ENCODE results near the gene MAGI2.
"Not testable (repeated sequence)": the region's sequence is repeated elsewhere in the genome, so short reads cannot be mapped to it uniquely, and the experiment has no call there.

Gene MAGI2

DNA sequence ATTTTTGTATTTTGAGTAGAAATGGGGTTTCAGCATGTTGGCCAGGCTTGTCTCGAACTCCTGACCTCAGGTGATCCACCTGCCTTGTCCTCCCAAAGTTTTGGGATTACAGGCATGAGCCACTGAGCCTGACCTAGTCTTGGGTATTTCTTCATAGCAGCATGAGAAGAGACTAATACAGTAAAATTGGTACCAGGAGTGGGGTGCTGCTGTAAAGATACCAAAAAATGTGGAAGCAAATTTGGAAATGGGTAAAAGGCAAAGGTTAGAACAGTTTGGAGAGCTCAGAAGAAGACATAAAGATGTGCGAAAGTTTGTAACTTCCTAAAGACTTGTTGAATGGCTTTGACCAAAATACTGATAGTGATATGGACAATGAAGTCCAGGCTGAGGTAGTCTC is 433.8 kb downstream of the MAGI2 start:
- not testable (repeated sequence) for DNase-seq

DNA sequence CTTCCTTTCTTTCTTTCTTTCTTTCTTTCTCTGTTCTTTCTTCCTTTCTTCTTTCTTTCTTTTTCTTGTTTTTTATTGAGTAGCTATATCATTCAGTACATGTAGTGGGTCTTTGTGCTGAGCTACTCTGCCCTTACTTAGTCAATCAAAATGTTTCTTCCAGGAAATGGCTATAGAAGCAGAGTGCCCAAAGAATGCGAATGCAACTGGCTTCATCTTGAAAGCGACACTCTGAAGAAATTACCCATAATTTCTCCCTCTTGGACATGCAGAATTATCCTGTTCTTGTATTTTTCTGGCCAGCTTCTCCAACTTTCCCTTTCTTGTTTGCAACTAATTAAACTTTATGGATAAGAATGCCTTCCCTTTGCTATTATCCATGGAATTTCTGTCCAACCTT is 441.5 kb downstream of the MAGI2 start:
- no peak for DNase-seq

DNA sequence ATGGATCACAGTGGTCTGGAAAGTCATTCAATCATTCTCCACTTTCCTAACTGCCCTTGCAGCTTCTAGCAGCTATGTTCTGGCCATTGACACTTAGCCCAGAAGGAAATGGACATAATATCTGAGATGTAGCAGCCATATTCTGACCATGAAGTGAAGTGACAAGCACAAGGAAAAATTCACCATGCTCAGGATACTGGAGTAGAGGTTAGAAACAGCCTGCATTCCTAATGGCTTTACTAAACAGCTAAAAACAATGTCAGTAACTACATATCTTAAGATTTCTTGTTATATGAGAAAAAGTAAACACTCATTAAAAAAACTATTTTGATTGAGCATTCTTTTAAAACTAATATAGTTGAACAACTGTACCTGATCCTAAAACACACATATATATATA is 443.8 kb downstream of the MAGI2 start:
- DNase-seq: no peak

DNA sequence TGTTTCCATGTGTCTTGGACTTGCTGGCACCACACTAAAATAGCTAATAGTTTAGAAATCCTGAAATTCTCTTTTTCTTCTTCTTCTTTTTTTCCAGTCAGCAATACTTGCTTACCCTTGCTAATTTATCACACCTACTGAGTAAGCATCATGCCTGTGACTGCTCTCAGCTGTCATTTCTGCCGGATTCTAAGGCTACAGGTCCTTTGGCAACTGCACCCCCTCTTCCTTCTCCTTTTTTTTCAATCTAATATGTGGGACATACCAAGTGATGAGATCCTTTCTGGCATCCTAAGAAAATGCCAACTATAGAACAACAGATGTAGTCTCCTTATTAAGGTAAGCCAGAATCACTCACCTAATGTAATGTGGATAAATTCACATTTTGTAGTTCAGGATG is 444.7 kb downstream of the MAGI2 start:
- DNase-seq: no peak

DNA sequence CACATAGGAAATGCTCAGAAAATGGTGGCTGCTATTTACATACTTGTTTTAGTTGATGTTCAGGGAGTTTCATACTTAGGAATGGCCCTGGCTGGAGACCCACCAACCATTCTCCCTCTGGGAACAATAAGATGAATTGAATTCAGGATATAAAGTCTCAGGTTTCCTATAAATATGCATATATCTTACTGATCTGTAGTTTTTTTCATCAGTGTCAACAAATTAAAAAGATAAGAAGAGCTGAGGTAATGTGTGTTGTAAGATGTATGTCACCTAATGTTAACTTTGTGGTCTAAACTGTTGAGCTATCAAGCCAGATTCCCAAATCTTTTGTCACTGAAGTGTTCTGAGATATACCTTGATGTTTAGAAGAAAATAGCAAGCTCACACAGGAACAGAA is 457.5 kb downstream of the MAGI2 start:
- DNase-seq: no peak

DNA sequence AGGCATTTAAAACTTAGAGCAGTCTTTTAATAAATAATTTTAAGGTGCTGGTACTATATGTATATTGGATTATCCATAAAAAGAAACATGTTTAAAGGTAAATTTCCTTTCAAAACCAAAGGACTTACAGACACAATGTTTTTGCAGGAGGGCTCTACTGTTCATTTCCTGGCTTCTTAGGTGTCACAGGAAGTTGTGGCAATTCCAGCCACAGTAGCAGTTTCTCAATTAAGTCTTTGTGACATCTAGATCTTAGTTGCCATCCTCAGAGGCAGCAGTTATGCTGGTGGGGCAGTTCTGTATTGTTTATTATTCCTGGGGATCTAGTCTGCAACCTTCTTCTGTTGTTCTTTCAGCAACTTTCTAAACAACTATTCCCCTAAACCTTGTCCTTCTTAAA is 460.1 kb downstream of the MAGI2 start:
- DNase-seq: no peak

DNA sequence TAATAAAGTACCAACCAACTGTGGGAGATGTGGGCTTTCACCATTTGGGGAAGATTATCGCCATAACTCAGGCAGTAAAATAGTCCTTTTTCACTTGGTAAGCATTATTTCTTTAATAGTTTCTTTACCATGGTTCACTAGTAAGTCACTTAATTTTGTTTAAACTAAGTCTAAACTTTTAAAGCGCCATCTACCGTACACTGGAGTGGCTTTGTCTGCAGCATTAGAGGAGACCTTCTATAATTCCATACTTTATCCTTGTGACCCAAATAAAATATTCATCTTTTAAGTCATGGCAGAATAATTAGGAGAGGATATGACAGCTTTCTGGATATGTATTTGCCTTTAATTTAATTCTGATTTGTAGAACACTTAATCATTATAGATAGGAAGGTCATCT is 468.0 kb downstream of the MAGI2 start:
- DNase-seq: no peak

DNA sequence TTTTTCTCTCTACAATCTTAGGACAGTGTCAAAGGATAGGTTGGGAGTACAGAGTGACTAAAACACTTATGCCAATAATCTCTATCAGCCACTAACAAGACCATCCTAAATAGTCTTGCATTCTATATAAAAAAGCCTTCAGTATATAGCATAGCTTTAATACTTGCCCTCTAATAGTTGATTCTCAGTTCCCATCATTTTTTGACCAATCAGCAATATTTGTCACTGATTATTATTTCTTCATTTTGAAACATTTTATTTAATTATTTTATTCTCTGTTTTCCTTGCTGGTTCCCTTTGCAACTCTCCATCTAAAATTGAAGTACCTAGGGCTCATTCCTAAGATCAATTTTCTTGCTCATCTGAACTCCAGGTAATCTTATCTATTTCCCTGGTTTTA is 470.0 kb downstream of the MAGI2 start:
- no peak for DNase-seq

DNA sequence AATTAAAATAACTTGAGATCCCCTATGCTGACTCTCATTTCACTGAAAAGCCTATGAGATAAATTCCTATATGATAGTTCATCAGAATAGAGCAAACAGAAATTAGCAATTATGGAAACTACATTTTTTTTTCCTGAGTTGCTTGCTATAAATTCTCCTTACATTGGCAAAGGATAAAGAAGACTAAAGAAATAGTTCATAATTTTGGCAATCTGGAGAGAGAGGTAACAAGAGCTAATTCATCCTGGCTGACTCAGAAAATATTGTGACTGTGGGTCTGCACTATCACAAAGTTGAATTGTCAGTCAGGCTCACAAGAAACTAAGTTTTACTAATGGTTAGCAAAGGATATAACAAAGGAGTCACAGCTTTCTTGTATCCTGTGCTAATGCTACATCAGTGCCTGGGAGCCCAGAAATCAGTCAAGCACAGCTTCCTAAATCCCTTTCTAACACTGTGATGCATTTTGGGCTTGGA is 483.0 kb downstream of the MAGI2 start:
- no peak for DNase-seq

DNA sequence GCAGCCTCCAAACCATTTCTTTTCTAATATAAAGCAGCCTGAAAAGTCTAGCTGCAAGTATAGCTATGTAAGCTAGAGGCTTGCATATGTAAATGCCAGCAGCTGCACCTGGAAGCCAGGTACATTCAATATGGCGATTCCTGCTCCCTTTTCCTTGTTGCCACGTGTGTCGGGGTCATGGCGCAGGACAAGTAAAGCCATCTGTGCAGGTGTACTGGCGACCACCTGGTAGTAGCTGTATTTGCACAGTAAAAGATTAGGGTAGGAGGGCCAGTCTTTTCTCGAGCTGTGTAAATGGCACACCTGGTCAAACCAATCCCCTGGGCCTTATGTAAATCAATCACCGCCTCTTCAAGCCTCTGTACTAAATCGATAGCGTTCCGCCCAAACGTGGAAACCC is 484.5 kb downstream of the MAGI2 start:
- DNase-seq: no peak

DNA sequence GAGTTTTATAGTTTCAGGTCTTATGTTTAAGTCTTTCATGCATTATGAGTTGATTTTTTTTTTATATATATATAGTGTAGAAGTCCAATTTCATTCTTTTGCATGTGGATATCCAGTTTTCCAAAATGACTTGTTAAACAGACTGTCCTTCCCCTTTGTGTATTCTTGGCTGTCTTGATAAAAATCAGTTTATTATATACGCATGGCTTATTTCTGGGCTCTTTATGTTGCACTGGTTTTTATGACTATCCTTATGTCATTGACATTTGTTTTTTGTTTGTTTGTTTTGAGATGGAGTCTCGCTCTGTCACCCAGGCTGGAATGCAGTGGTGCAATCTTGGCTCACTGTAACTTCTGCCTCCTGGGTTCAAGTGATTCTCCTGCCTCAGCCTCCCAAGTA is 485.9 kb downstream of the MAGI2 start:
- not testable (repeated sequence) for DNase-seq

DNA sequence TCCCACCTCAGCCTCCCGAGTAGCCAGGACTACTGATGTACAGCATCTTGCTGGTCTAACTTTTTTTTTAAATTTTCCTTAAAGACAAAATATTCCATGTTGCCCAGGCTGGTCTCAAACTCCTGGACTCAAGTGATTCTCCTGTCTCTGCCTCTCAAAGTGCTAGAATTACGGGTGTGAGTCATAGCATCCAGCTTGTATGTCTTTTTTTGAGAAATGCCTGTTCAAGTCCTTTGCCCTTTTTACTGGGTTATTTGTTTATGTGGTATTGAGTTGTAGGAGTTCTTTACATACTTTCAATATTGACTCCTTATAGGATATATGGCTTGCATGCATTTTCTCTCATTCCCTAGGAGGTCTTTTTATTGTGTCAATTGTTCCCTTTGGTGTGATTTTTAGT is 486.4 kb downstream of the MAGI2 start:
- no peak for DNase-seq

DNA sequence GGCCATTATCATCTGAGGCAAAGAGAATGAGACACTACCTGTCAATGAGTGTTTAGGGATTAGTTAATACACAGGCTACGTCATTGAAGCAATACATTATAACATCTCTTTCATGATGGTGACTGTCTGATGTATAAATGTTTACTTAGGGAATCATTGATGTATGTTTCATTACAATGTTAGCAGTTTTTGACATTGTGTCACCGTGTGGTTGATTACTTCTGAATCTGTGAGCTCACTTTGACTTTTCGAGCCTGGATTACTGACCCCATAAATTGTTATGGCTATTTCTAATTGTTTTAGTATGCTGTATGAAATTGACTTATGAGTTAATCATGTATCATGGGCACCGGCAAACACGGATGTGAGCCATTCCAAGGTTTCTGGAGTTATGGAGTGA is 494.0 kb downstream of the MAGI2 start:
- no peak for DNase-seq

DNA sequence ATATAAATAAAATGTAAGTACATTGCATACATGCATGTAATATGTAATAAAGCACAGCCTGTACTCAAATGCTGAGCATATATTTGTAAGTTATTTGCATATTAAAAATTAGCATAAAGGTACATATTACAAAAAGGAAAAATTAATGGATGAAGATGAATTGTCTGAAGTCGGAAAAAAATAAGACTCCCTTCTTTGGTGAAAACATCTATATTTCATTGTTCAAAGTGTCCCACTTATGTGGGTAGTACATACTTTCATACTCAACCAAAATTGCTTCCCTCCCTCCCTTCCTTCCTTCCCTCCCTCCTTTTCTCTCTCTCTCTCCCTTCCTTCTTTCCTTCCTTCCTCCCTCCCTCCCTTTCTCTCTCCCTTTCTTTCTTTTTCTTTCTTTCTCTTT is 498.1 kb downstream of the MAGI2 start:
- no peak for DNase-seq

DNA sequence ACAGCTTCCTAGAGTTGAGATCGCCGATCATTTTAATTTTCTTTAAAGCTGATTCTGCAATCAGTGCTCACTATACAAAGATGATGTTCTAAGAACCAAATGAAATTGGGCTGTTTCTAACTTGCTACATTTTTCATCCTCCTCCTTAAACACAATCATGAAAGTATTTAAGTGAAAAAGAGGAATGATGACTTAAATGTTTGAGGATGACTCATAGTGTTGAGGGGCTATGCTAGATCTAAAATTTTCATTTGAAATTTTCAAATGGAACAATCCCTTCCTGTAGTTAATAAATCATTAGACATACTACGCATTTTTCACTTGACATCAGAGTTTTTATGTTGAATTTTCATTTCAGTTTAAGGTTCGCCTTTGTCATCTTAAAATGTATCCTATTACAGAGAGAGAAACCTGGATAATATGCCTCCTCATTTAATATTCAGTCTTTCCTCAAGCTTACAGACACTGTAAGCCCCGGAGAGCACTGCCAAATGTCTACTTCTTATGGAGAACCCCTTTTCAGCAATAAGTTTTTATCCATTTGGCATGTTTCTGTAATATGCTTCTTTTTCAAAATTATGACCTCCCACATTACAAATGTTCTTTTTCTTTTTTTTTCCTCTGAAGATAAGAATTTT is 499.6 kb downstream of the MAGI2 start:
- no peak for DNase-seq

DNA sequence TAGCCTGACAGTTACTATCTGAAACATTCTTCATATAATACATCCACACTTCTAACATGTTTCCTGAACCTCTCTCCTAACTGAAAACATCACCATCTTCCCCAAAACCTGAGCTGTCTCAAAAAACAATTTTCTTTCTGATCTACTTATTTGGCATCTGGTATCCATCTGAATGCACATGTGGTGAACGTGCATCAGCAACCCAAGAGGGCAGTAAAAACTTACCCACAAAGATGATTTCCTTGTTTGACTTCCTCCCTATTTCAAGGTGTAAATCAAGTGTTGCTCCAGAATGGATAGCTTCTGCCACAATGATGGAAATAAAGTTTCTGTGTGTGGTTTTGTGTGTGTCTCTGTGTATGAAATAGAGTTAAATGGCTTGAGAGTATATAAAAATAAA is 500.4 kb downstream of the MAGI2 start:
- DNase-seq: no peak

DNA sequence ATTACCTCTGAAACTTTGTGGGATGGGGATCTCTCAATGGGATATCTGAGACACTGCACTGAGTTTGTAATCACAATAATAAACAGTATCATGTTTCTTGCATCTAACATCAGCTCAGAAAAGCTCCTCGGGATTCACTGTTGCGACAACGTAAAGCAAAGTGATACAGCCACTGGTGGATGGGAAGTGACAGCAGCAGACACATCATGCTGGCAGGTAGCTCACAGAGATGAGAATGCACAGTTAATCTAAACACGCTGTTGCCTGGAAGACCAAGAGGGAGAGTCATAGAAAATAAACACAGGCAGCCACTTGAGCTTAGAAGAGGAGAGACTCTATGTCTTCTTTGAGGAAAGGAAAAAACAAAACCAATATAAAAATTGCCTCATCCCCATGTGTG is 513.8 kb downstream of the MAGI2 start:
- DNase-seq: no peak

DNA sequence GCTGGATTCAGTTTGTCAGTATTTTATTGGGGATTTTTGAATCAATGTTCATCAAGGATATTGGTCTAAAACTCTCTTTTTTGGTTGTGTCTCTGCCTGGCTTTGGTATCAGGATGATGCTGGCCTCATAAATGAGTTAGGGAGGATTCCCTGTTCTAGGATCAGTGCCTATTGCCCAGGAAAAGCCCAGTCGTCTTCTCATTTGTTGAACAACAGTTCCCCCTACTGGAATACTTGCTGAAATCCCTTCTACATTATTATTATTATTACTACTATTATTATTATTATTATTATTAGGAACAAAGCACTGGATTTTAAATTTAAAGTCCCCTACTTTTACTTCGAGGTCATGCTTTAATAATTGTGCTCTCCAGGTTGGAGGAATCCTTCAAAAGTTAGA is 528.9 kb downstream of the MAGI2 start:
- no peak for DNase-seq

DNA sequence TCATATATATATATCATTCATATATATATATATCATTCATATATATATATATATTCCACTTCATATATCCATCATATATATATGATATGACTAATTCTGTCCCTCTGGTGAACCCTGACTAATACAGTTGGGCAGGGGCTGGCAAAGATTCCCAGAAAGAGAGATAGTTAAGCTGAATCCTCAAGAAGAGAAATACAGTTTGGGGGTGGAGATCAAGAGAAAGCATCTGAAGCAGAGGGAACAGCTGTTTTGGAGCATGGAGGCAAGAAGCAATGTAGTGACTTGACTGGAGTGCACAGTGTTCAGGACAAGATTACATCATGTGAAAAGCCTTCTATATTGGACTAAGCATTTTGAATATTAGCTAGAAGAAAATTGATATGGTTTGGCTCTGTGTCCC is 540.7 kb downstream of the MAGI2 start:
- DNase-seq: no peak

DNA sequence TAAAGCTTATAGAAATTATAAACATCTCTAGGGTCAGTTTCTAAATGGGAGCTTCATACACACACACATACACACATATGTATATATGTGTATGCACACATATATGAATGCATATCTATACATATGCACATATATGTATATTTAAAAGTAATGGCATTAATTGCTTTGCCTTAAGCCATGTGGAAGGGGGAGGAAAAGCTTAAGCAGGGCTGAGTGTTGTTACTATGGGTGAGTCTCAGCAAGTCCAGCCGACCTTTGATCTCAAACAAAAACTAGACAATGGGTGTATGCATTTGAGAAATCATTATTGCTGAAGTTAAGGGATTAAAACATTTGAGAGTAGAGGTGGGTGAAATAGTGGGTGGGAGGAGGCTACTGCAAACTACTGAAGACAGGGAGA is 546.7 kb downstream of the MAGI2 start:
- no peak for DNase-seq

DNA sequence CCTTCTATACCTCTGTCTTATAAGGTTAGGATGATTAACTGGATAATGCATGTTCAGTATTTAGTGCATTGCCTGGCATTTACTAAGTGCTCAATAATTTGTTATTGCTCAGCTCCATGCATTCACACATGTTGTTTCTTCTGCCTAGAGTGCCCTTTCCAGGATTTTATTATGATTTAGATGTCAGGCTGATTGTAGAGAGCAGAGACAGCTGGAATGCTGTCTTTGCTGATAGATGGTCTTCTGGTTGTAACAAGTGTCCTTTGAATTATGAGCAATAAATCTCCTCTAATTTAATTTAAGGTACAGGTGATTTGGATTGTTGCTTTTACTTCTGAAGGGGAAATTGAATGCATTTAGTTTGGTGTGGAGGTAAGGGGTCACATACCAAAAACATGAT is 548.0 kb downstream of the MAGI2 start:
- no peak for DNase-seq

DNA sequence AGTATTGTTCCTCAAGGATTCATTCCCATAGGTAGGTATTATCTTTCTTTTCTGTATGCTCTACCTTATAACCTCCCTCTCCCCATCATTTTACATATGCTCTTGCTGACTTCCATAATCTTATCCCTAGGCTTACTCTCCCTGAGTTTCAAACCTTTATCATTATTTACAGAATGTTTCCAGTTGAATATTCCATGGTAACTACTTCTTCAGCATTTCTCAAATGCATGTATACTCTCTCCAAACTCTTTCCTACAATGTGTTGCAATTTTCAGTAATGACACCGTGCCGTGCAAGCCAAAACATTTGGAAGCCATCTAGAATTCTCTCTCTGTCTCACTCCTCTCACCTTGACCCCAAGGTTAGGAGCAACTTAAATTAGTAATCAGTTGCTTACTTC is 548.5 kb downstream of the MAGI2 start:
- no peak for DNase-seq

DNA sequence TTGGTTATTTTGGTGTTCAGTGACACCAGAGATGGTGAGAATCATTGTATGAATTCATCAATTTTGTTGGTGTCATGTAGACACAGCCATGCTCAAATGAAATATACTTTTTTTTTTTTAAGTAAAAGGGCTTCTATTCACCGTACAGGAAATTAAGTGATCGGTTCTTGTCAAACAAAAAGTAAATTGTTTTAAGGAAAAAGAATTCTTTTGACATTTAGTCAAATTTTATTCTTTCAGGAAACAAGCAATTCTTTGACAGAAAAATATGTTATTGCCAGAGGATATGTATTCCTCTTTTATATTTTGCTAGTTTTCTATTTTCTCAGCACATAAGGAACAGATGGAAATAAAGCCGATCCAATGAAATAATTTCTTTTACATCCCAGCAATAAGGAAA is 551.9 kb downstream of the MAGI2 start:
- no peak for DNase-seq

DNA sequence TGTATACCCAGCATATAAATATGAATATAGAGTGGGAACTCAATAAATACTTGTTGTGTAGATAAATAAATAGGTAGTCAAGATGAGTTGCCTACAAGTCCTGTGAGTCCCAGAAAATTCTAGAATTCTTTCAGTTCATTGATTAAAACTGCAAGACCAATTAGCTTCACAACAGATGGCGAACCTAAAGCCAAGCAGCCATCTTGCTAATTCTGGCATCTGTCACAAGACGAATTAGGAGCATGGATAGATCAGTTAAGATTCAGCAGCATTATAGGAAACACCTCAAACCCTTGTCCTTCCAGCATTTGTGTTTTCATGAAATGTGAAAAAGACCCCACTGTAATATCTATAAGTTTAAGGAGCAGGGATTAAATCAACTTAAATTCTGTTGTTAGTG is 552.7 kb downstream of the MAGI2 start:
- DNase-seq: no peak

DNA sequence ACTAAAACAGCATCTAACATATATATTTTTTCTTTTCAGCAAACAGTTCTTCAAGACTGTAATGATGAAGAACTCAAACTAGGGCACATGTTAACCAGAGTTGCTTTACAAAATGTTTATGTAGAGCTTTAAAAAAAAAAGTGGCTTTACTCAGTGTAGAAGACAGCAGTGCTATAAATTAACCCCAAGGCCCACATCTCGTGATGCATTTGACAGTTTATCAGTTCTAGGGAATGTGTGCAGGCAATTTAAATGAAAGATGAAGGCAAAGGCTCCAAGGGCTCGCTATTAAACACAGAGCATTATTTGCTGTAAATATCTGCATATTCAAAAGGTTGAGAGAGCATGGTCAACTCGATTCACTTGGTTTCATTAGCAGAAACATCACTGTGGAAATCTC is 558.1 kb downstream of the MAGI2 start:
- DNase-seq: no peak

DNA sequence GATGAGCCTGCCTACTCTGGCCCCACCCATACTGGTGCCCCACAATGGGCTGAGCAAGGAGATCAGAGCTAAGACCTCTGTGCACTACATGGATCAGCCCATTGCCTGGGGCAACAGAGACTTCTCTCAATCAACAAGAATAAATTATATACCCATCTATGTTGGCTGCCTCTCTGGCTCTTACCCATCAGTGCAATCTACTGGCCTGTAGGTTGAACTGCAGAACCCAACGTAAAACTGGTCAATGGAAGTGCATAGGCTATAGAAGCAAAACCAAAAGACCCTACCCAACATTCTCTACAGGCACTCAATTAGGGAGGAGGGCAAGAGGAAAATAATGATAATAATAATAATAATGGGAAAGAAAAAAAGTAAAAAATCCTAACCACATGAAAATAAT is 574.3 kb downstream of the MAGI2 start:
- no peak for DNase-seq
